ENCODE data around the gene MAPK13.

MAPK13 gene

DNA sequence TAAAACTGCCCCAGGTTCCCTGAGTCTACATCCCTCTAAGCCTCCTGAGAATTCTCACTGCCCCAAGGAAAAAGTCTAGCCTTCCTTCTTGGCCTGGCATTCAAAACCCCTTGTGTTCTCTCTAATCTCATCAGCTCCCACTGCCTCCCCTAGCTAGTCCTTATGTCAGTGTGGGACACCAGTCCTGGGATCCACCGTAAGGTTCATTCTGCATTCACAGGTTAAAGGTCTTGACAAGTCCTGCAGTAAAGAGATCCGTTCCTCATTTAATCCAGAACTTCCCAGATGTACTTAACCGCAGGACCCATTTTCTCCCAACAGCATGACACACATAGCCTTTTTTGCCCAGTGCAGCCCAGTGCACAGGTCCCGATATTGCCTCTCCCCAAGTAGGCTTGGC, 11.6 kb downstream of the MAPK13 start:
- intact Hi-C loops (cut with DNase I), result no loop called here
- no peak for DNase-seq

DNA sequence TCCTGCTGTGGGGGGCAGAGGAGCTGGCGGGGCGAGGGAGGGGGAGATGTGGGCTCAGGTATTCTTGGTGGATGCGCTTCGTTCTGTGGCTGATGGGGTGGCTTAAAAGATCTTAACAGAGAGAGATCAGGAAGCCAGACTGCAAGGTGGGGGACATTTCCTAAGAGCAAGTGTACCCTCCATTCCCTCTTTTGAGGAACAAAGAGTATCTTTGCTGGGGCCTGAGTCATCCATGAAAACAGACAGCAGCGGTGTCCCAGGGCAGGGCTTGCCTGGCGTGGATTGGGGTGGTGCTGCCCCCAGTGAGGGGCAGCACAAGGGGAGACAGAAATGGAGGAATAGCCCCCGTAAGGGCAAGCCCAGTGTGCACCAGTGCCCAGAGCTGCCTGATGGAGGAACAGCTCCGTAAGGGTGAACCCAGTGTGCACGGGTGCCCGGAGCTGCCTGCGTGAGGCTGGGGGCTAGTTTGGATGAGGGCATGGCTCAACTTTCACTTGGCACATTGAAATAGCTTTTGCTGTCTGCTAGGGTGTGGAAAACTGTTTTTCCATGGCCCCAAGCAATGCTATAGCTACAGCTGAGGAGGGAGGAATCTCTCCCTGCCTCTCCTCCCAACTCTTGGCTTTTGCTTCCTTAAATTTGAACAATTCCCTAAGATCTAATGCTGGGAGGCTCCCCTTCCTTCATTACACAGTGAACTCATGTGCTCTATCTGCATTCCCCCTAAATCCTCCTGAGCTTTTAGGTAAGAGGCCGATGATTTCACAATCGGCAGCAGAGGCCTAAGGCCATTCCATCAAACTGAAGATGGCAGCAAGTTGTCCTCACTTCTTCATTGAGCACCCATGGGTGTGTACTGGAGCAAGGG, 12.9 kb downstream of the MAPK13 start:
- no peak for DNase-seq
- intact Hi-C loops (cut with DNase I), result no loop called here

DNA sequence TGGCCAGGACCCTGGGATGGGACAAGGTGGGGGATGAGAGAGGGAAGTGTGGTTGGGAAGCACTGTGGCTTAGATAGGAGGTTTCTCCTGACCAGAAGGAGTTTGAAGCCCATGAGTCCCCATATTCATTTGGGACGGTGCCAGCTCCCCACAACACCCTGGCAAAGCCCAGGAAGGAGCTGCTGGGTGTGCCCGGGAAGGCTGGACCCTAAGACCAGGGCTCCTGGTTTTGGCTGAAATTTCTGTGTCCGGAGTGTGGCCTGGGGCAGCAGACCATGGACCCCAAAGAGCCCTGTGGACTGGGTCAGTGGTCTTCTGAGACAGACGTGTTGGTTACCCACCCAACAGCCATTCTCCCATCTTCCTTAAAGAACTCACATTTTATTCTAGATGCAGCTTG, 15.2 kb downstream of the MAPK13 start:
- DNase-seq, result no peak
- intact Hi-C loops (cut with DNase I), result no loop called here

DNA sequence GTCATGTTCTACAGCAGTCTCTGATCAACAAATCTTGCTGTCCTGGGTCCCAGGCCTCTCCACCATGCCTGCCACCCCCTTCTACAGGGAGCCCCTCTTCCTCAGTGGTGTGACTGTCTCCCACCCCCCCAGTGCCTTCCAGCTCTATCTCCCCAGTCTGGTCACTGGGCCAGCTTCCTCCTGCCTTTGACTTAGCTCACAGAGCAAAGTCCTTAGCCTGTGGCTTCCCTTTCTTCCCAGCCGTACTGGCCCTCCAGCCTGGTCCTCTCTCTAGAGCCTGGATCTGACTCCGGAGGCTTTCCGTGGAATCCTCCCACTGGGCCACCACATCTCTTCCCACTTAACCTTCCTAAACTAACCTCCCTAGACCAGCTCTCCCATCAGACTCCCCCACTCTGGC, 17.0 kb downstream of the MAPK13 start:
- no peak for DNase-seq
- intact Hi-C loops (cut with DNase I), result no loop called here

DNA sequence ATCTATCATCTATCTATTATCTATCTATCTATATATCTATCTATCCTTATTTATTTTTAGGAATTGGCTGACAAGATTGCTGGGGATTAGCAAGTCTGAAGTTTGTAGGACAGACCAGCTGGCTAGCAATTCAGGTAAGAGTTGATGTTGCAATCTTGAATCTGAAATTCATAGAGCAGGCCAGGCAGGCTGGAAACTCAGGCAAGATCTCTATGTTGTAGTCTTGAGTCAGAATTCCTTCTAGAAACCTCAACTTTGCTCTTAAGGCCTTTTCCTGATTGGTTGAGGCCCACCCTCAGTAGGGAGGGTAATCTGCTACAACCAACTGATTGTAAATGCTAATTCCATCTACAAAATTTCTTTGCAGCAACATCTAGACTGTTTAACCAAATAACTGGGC, 19.2 kb downstream of the MAPK13 start:
- DNase-seq, result no peak
- intact Hi-C loops (cut with DNase I), result no loop called here

DNA sequence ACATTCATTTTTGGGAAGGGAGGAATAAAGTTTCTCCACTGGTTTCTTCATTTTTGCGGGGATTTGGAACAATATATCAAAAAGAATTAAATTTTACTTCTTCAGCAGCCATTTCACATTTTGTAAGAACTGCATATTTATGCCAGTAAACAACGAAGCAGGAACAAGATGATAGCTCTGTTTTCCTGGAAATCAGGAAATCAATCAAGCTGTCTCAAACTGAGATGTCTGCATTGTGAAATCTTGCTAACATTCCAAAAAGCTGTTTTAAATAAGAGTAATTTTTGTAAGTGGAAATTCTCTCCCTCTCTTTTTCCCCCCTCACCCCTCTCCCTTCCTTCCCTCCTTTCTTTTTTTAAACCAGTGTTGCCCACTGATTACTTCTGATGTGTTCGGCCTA, 20.0 kb downstream of the MAPK13 start:
- intact Hi-C loops (cut with DNase I), result no loop called here

DNA sequence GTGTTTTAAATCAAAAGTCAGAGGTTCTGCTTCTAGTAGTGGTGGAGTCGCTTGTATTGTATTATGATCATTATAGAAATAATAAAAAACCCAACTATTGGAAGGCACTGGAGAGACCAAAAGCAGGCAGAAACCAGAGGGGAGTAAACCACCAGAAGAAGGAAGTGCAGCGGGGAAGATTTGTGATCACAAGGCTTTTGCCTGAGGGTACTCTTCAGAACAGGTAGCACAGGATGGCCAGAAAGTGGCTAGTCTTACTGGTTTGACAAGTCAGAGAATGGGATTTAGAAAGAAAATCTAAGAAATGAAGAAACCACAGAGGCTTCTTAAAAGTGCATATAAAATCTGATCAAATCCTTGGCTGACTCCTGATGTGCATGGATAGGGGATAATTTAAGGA, 24.0 kb downstream of the MAPK13 start:
- DNase-seq, result no peak
- intact Hi-C loops (cut with DNase I), result no loop called here

More for the DNA sequence above, 20.0 kb downstream of the MAPK13 start:
- no peak for DNase-seq

DNA sequence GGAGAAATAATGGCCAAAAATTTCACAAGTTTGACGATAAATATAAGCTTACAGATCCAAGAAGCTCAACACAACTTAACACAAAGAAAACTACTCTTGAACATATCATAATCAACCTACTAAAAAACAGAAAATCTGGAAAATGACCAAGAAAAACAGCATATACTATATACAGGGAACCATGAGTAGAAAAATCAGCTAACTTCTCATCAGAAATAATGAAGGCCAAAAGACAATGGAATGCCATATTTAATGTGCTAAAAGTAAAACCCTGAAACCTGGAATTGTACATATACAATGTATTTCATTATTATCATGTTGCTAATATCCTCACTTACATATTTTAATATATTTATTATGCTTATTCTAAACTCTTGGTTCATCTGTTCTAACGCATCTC, 25.3 kb downstream of the MAPK13 start:
- intact Hi-C loops (cut with DNase I), result no loop called here
- DNase-seq, result no peak

DNA sequence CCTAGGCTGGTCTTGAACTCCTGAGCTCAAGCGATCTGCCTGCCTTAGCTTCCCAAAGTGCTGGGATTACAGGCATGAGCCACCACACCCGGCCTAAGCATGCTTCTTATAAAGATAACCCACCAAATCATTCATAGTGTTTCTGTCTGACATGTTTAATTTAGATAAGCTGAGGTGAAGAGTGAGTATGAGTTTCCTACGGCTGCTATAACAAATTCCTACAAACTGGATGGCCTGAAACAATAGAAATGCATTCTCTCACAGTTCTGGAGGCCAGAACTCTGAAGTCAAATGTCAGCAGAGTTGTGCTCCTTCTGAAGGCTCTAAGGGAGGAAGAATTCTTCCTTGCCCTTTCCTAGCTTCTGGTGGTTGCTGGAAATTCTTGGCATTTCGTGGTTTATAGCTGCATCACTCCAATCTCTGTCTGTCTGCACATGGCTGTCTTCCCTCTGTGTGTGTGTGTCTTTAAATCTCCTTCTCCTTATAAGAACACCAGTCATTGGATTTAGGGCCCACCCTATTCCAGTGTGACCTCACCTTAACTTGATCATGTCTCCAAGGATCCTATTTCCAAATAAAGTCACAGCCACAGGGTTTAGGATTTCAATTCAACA, 29.9 kb downstream of the MAPK13 start:
- intact Hi-C loops (cut with DNase I), result no loop called here
- no peak for DNase-seq

DNA sequence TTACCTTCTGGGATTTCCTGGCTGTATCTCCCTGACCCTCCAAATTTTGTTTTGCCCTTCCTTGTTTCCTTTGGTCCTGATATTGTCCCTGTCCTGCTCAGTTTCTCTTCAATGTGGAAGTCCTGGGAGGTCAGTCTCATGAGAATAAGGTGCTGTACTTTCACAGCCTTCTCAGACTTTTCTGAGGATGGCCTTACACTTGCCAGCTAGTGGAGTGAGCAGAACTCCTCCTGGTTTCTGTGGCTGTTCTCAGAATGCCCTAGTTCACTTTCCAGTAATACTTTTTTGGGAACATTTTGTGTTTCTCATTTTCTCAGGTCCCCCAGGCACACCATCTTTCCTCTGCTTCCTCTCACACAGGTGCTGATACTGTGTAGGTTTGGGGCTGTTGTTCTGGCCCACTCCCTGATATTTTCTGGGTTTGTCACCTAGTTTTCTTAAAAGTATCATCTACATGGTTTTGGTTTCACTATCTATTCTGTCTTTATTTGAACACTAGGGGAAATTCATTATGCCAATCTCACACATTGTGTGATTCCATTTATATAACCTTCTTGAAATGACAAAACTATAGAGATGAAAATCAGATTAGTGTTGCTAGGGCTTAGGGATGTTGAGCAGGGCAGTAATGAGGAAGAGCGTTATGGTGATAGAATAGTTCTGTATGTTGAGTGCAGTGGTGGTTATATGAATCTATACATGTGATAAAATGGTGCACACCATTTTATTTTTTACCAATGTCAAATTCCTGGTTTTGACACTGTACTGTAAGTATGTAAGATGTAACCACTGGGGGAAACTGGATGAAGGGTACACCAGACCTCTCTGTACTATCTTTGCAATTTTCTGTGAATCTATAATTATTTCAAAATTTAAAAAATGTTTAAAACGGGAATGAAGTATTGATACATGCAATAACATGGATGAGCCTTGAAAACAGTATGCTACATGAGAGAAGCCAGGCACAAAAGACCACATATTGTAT, 39.0 kb downstream of the MAPK13 start:
- no peak for DNase-seq
- intact Hi-C loops (cut with DNase I), result no loop called here

DNA sequence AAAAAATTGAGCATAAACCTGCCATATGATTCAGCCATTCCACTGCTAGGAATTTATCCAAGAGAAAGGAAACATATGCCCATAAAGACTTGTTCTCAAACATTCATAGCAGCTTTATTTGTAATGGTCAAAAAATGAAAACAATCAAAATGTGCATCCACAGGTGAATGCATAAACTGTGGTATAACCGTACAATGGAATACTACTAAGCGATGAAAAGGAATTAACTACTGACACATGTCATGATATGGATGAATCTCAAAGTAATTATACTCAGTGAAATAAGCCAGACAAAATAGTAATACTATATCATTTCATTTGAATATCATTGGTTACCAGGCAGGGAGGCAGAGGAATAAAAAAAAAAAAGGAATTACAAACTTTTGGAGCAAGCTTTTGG, 40.4 kb downstream of the MAPK13 start:
- intact Hi-C loops (cut with DNase I), result no loop called here
- DNase-seq, result no peak

DNA sequence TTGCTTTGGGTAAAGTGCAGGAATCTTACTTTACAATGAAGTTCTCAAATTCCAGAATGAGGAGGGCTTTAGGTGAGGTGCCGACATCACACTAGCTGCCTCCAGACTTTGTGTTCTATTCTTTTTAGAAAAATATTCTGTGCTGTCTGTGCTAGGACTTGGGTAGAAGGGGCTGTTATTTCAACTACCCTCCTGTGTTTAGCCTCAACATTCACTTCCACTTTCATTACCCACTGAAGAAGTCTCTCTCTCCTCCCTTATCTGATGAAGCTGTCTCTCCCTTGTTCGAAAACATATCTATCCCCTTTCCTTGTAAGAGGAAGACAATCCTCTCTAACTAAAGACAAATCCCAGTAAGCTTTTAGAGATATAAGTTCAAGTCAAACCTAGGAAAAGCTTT, 41.3 kb downstream of the MAPK13 start:
- no peak for DNase-seq
- intact Hi-C loops (cut with DNase I), result no loop called here

DNA sequence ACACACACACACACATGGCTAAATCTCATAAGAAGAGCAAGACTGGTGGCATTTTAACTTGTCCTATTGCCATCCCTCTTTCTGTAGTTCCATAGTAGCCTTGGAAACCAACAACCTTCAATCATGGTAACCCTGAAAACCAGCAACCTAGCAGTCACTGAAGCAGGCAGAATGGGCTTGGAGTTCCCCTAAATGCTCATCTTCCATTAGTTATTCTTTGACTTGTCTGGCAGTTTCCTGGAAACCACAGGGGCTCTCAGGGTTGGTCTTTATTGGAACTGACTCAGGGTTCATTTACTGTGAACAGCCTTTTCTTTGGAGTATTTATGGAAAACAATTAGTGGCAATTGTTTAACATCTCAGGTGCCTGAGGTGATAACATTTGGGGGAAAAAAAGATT, 46.9 kb downstream of the MAPK13 start:
- no peak for DNase-seq
- intact Hi-C loops (cut with DNase I), result no loop called here

DNA sequence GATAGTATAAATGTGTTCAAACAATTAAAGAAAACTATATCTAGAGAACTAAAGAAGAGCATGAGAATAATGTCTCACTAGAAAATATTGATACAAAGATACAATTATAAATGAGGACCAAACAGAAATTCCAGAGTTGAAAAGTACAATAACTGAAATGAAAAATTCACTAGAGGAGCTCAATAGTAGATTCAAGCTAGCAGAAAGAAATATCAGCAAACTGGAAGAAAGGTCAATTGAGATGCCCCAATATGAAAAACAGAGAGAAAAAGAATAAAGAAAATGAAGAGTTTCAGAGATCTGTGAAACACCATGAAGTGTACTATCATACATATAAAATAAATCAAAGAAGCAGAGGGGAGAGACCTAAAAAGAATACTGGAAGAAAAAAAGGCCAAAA, 48.2 kb downstream of the MAPK13 start:
- no peak for DNase-seq
- intact Hi-C loops (cut with DNase I), result no loop called here

DNA sequence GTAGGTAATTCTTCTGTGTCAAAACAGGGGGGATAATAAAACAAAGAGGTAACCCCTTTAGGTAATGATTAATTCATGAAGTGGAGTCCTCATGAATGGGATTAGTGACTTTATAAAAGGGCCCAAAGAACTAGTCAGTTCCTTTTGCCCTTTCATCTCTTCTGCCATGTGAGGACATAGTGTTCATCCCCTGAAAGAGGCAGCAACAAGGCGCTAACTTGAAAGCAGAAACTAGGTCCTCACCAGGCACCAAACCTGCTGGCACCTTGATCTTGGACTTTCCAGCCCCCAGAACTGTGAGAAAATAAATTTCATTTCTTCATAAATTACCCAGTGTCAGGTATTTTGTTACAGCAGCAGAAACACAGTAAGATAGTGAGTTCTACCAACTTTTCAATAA, 49.8 kb downstream of the MAPK13 start:
- DNase-seq, result no peak
- intact Hi-C loops (cut with DNase I), result no loop called here

DNA sequence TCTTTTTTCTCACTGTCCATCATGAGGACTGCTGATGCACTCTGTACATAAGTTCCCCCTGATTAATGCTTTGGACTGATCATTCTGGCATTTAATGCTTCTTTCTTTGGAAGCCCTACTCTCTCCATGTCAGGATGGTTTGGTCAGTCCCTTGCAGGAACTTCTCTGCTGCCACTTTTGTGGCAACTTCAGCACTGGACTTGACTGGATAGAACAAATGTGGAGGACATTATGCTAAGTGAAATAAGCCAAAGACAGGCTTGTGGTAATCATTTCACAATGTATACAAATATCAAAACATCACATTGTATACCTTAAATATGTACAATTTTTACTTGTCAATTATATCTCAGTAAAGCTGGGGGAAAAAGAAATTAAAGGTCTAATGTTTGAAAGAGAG, 54.0 kb downstream of the MAPK13 start:
- intact Hi-C loops (cut with DNase I), result no loop called here
- no peak for DNase-seq

DNA sequence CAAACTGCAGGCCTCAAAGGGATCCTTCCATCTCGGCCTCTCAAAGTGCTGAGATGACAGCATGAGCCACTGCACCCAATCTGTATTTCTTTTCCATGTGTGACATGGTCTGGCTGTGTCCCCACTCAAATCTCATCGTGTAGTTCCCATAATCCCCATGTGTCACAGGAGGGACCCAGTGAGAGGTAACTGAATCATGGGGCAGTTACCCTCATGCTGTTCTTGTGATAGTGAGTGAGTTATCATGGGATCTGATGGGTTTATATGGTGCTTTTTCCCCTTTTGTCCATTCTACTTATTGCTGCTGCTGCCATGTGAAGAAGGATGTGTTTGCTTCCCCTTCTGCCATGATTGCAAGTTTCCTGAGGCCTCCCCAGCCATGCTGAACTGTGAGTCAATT, 55.9 kb downstream of the MAPK13 start:
- DNase-seq, result no peak
- intact Hi-C loops (cut with DNase I), result no loop called here

DNA sequence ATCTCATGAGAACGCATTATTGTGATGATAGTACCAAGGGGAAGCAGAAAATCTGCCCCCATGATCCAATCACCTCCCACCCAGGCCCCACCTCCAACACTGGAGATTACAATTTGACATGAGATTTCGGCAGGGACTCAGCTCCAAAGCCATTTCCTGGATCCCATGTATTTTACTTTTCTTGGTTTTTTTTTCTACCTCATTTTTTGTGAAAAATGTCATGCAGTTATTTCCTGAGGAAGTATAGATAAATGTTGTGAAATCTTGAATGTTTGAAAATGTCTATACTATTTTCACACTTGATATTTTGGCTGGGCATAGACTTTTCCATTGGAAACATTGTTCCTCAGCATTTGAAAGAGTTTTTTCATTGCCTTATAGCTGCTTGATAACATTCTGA, 57.1 kb downstream of the MAPK13 start:
- intact Hi-C loops (cut with DNase I), result no loop called here

More for the DNA sequence above, 57.1 kb downstream of the MAPK13 start:
- DNase-seq, result no peak
